HG03521 (cell line): ENCODE measurements around the gene PGLYRP1.

ENCODE experiments used
- ATAC-seq: cut with Tn5 transposase; IDR thresholded peaks from one replicate; pipeline ENCODE4 v1.9.1; 2021; ENCODE audit warnings: mild to moderate bottlenecking, moderate library complexity; ENCODE audit not compliant: unreplicated experiment

The PGLYRP1 gene

GRCh38 chr19:46033401-46033800 lies 10.5 kb upstream of the PGLYRP1 start:
- ATAC-seq = no peak

GRCh38 chr19:46032597-46033025 lies 9.8 kb upstream of the PGLYRP1 start:
- no peak for ATAC-seq

- ATAC-seq = no peak
Observed at GRCh38 chr19:46031781-46032596, 9.1 kb upstream of the PGLYRP1 start.

GRCh38 chr19:46030812-46031550 lies 8.1 kb upstream of the PGLYRP1 start:
- ATAC-seq = no peak

GRCh38 chr19:46025835-46026234 lies 3.0 kb upstream of the PGLYRP1 start:
- ATAC-seq = no peak

- ATAC-seq = no peak
Observed at GRCh38 chr19:46023311-46023779, 492 bp upstream of the PGLYRP1 start.

- ATAC-seq = no peak
Observed at GRCh38 chr19:46022061-46022430, 807 bp downstream of the PGLYRP1 start.

GRCh38 chr19:46021531-46022041 lies 1.3 kb downstream of the PGLYRP1 start:
- ATAC-seq = no peak

- ATAC-seq = no peak
Observed at GRCh38 chr19:46020819-46021125, 2.1 kb downstream of the PGLYRP1 start.

- ATAC-seq = no peak
Observed at GRCh38 chr19:46019270-46019669, 3.6 kb downstream of the PGLYRP1 start.

GRCh38 chr19:46018729-46019251 lies 4.1 kb downstream of the PGLYRP1 start:
- ATAC-seq = no peak

GRCh38 chr19:46017874-46018675 lies 4.8 kb downstream of the PGLYRP1 start:
- no peak for ATAC-seq

GRCh38 chr19:46017095-46017429 lies 5.8 kb downstream of the PGLYRP1 start:
- no peak for ATAC-seq

GRCh38 chr19:46016426-46017094 lies 6.3 kb downstream of the PGLYRP1 start:
- no peak for ATAC-seq

- ATAC-seq = no peak
Observed at GRCh38 chr19:46015687-46016425, 7.0 kb downstream of the PGLYRP1 start.

- no peak for ATAC-seq
Observed at GRCh38 chr19:46014941-46015686, 7.7 kb downstream of the PGLYRP1 start.

- no peak for ATAC-seq
Observed at GRCh38 chr19:46014534-46014933, 8.3 kb downstream of the PGLYRP1 start.

GRCh38 chr19:46009530-46010510 lies 13.0 kb downstream of the PGLYRP1 start:
- no peak for ATAC-seq
